Measurements from ENCODE around the gene SF1. TPM values are rescaled to one million over a fixed set of nuclear protein-coding genes. Genes with fewer than 3 reads are reported as not detected.

The SF1 gene
- total RNA-seq, 1 experiment from 2014 or later: 285 TPM

- peak; percentile 12 for ATAC-seq
- H3K27me3 Mint-ChIP-seq (ENCODE audit: low read depth): peaks cover 37% of the 10 kb centered on the region
- H3K9me3 Mint-ChIP-seq: no peaks in the 10 kb centered on the region
- H3K4me1 Mint-ChIP-seq: peaks cover 39% of the 10 kb centered on the region
- peak overlapping the region; percentile 69; the same call in 1 of the 2 replicates for H3K4me3 Mint-ChIP-seq
- DNase-seq (ENCODE audit: low spot score): peak; percentile 83
- no peak overlapping the region for H3K27ac Mint-ChIP-seq
- 0 out of 2 replicates have a peak, but pooled peaks cover 3% of the 10 kb centered on the region for H3K36me3 Mint-ChIP-seq
- TF ChIP-seq CTCF (IDR thresholded peaks at IDR 0.05): peak; percentile 99
- peak; percentile 85 for TF ChIP-seq HMGXB4 (CRISPR knock-in tag; IDR thresholded peaks at IDR 0.05)
- peak; percentile 51 for TF ChIP-seq SP1 (CRISPR knock-in tag; conservative IDR thresholded peaks at IDR 0.05)
- TF ChIP-seq ETV6 (CRISPR knock-in tag; IDR thresholded peaks at IDR 0.05): peak; percentile 60; the same call in 1 of the 2 replicates
- TF ChIP-seq ZBTB21 (CRISPR knock-in tag; IDR thresholded peaks at IDR 0.05; ENCODE audit: borderline replicate concordance): no peak
- peak; percentile 52; the same call in 1 of the 2 replicates for TF ChIP-seq E2F5 (CRISPR knock-in tag; IDR thresholded peaks at IDR 0.05)
- TF ChIP-seq GABPB1 (CRISPR knock-in tag; IDR thresholded peaks at IDR 0.05): 0 out of 2 replicates have a peak, but pooled peaks have one; percentile 30
- TF ChIP-seq FOXP4 (CRISPR knock-in tag; IDR thresholded peaks at IDR 0.05): no peak
- TF ChIP-seq ZNF423 (CRISPR knock-in tag; IDR thresholded peaks at IDR 0.05): peak; percentile 93
- TF ChIP-seq MAX (CRISPR knock-in tag; IDR thresholded peaks at IDR 0.05): 0 out of 2 replicates have a peak, but pooled peaks have one; percentile 18
- POLR2A ChIA-PET: interaction anchor here (1.0 to 2.6 kb wide), 4 partner anchors 17 to 36 kb away, joined by 3 to 8 read pairs (median 6); partner anchors contain the start of genes PYGM and SF1
- CTCF ChIA-PET: interaction anchor here (0.6 to 8.6 kb wide), 37 partner anchors 10 to 454 kb away, joined by 3 to 150 read pairs (median 6); partner anchors contain the start of genes BATF2, MAP4K2, NRXN2 and PYGM
Observed at GRCh38 chr11:64742889-64743590, 35.3 kb downstream of the SF1 start.

- ChIA-PET CTCF (interaction anchor here (0.6 to 8.6 kb wide), 37 partner anchors 9 to 774 kb away, joined by 3 to 150 read pairs (median 6); partner anchors contain the start of genes BATF2, NRXN2, PYGM and SF1), POLR2A (interaction anchor here (1.0 to 1.5 kb wide), 4 partner anchors 18 to 36 kb away, joined by 3 to 6 read pairs (median 4); partner anchors contain the start of genes PYGM and SF1)
- H3K4me1 Mint-ChIP-seq: peaks cover 39% of the 10 kb centered on the region
- H3K27ac Mint-ChIP-seq: no peak overlapping the region
- 0 out of 2 replicates have a peak, but pooled peaks cover 4% of the 10 kb centered on the region for H3K36me3 Mint-ChIP-seq
- H3K9me3 Mint-ChIP-seq: no peaks in the 10 kb centered on the region
- H3K4me3 Mint-ChIP-seq: peak overlapping the region; percentile 74
- ATAC-seq (peak; percentile 2), DNase-seq (ENCODE audit: low spot score) (peak; percentile 54)
- H3K27me3 Mint-ChIP-seq (ENCODE audit: low read depth): peaks cover 37% of the 10 kb centered on the region
- no peak for TF ChIP-seq SOX15 (CRISPR knock-in tag; IDR thresholded peaks at IDR 0.05)
- peak; percentile 21; the same call in 1 of the 2 replicates for TF ChIP-seq ARID4B (CRISPR knock-in tag; IDR thresholded peaks at IDR 0.05; ENCODE audit: borderline replicate concordance)
- TF ChIP-seq CTCF (IDR thresholded peaks at IDR 0.05): no peak
- TF ChIP-seq USF1 (CRISPR knock-in tag; IDR thresholded peaks at IDR 0.05): no peak; the same call in 1 of the 2 replicates
- 0 out of 2 replicates have a peak, but pooled peaks have one; percentile 19 for TF ChIP-seq FOXP1 (CRISPR knock-in tag; IDR thresholded peaks at IDR 0.05; ENCODE audit: borderline replicate concordance)
Observed at GRCh38 chr11:64742087-64742888, 36.1 kb downstream of the SF1 start.
